Erythroblast (primary cell): ENCODE data around the gene PTPRM.

ENCODE experiments used
- GATA1 ChIP-seq: IDR thresholded peaks from 2 replicates; pipeline ENCODE4 v1.6.1; 2011; ENCODE audit warnings: low read depth, mild to moderate bottlenecking, control low read depth, low read length, moderate library complexity
- POLR2A ChIP-seq: IDR thresholded peaks from 2 replicates; pipeline ENCODE4 v1.6.1; 2011; ENCODE audit warnings: mild to moderate bottlenecking, low read length

- TF ChIP-seq POLR2A (no peak), GATA1 (no peak)
Observed at GRCh38 chr18:7597500-7597899, 30.4 kb downstream of the PTPRM start.
